A204.1 (cell line): Measurements from ENCODE around the gene ARL17B.
"Not testable (repeated sequence)": the region's sequence is repeated elsewhere in the genome, so short reads cannot be mapped to it uniquely, and the experiment has no call there.

Experiments
- FAIRE-seq: peaks from 2 replicates; lab custom pipeline; 2012; peaks lifted over from hg19 to GRCh38; lab: Jason Lieb, UNC

The ARL17B gene

DNA sequence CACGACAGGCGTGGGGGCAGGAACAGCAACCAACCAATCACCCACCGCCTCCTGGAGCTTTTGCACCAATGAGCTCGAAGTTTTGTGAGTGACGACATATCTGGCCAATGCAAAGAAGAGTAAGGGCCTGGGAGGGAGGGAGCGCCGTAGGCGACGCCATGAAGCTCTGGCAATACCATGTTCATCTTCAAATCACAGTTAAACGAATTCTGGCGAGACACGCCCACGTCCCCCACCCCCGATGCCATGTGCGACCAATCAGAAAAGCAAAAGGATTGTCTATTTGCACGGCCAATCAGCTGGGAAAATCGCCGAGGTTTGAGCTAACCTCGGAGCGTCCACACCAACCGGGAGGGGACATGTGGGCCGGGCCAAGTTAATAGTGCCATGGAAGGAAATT is at the start of gene ARL17B:
ARL17B (minus strand) TSS at position 12 of the 400 bp plus-strand sequence. CDS start 3,369 bp downstream, outside the sequence.
- peak; percentile 100 for FAIRE-seq

DNA sequence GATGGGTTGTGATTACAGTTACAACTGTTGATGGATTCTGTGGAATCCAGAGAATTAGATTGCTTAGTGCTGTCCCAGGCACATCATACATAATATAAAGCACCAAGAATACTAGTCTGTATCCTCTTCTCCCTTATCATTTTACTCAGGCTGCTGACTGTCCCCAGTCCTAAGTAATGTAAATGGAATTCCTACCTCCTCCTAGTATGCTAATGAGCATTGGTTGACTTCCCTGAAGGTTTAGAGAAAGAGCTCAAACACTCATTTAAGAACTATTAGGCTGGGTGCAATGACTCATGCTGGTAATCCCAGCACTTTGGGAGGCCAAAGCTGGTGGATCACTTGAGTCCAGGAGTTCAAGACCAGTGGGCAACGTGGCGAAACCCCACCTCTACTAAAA is 48.3 kb upstream of the ARL17B start:
- not testable (repeated sequence) for FAIRE-seq

DNA sequence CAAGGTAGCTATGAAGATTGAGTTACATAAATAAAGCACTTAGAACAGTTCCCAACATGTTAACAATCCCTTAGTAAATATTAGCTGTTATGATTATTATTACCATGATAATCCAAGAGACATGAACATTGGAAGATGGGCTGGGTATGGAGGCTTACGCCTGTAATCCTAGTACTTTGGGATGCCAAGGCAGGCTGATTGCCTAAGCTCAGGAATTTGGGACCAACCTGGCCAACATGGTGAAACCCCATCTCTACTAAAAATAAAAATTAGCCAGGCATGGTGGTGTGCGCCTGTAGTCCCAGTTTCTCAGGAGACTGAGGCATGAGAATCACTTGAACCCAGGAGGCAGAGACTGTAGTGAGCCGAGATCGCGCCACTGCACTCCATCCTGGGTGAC is 45.6 kb upstream of the ARL17B start:
- FAIRE-seq, result not testable (repeated sequence)

DNA sequence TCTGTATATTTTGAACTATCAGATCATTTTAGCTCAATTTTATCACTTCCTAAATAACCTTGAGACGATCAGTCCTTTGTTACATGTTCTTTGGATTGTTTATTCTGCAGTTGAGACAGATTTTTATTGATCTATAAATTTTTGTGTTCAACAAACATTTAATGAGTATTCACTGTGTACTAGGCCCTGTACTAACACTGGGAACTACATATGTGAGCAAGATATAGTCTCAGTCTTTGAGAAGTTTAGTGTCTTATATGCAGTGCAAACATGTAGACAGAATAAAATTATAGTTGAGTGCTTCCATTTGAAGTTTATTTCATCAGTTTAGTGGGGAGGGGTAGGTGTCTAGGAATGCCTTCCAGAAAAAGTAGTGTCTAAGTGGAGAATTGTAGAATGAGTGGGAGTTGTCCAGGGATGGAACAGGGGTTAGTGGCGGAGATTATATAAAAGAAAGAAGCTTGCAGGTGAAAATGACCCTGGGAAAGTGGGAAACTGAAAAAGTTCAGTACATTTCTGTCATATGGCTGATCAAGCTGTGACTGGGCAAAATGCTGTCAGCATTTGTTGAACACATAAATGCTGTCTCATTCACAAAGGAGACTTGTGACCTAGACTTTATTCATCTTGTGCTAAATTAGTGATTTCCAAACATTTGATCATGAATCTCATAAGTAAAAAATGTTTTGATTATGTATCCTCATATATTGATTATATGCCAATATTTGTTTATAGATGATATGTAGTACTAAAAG is 39.6 kb upstream of the ARL17B start:
- FAIRE-seq, result peak; percentile 88

DNA sequence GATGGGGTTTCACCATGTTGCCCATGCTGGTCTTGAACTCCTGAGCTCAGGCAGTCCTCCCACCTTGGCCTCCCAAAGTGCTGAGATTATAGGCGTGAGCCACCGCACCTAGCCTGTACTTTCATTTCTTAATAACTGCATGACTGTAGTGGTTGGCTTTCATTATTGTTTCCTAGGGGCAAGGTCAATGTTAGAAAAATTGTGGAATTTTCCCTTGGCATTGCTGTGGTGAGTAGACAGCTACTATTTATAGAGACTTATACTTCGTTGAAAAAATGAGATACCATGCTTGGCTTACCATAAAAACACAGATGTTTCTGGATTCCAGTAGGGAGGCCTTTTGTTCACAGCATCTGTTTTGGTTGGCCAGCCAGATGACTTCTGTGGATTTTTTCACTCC is 39.0 kb upstream of the ARL17B start:
- not testable (repeated sequence) for FAIRE-seq

DNA sequence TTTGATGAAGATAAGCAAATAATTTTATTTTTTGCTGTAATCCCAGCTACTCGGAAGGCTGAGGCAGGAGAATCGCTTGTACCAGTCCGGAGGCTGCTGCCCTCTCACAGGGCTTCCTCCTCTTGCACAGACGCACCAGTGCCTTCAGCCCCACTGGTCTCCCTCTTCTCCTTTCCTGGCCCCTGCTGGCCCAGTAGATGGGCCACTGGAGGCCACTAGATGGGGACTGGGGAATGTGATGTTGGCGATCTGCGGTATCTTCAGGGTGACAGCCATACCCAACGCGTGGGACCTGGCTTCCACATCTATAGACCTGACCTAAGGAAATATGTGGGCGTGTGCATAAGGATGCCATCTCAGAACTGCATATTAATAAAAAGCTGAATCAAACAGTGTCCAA is 38.4 kb upstream of the ARL17B start:
- not testable (repeated sequence) for FAIRE-seq

DNA sequence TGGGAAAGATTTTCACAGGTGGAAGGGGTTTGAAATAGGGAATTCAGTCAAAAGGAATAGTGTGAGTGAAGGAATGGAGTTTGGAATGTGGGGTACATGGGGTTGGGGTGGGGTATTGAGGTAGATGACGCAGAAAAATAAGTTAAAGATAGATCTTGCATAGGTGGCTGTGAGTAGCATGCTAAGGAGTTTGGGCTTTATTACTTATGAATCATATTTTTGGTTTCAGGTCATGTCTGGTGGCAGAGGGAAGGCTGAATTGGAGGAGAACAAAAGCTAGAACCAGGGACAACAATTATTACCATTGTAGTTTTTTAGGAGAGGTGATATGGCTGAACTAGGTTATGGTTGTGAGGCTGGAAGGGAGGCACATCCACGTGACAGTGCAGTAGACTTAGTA is 34.7 kb upstream of the ARL17B start:
- FAIRE-seq, result not testable (repeated sequence)

DNA sequence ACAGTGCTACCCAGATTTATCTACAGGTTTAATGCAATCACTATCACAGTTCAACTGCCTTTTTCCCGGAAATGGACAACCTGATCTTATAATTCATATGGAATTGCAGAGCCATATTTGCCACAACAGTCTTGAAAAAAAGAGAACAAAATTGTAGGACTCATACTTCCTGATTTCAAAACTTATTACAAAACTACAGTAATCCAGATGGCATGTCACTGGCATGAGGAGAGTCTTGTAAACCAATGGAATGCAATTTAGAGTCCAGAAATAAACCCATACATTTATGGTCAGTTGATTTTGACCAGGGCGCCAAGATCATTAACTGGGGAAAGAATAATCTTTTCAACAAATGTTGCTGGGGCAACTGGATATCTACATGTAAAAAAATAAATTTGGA is 32.1 kb upstream of the ARL17B start:
- FAIRE-seq, result not testable (repeated sequence)

DNA sequence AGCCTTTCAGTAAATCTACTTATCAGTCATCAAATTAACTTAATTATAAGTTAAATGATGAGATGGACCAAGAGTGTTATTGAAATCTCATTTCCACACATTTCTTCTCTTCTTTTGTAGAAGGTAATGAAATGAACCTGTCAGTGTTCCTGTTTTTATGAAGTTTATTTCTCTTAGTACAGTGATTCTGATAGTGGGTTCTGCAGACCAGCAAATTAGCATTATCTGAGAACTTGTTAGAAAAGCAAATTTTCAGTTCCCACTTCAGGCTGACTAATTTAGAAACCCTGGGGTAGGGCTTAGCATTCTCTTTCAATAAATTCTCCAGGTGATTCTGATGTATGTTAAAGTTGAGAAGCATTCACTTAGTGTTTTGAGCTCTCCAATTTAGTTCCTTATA is 23.9 kb upstream of the ARL17B start:
- not testable (repeated sequence) for FAIRE-seq

DNA sequence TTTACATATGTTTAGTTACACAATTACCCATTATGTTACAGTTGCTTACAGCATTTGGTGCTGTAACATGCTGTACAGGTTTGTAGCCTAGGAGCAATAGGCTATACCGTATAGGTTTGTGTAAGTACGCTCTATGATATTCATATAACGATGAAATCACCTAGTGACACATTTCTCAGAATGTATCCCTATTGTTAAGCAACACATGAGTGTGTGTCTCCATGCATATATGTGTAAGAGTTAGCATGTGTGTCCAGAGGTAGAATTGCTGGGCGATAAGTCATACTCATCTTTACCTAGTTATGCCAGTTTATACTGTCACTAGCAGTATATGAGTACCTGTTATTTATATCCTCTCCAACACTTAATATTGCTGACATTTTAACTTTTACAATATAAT is 21.6 kb upstream of the ARL17B start:
- peak; percentile 30 for FAIRE-seq

DNA sequence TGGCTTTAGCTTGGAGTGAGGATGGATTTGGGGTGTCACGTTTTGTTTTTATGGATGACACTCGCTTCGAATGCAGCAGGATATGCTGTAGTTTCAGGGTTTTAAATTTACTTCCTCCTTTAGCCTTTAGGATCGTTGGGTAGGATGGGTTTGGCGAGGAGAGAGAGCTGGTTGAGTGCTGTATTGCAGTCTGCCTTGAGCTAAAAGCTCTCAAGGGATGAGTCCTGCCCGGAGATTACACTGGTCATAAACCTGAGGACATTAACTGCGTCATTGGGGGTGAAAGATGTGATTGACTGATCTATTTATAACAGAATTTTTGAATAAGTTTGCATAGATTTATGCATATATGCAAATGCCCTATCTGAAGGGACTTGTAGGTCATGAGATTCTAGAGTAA is 11.9 kb upstream of the ARL17B start:
- not testable (repeated sequence) for FAIRE-seq

DNA sequence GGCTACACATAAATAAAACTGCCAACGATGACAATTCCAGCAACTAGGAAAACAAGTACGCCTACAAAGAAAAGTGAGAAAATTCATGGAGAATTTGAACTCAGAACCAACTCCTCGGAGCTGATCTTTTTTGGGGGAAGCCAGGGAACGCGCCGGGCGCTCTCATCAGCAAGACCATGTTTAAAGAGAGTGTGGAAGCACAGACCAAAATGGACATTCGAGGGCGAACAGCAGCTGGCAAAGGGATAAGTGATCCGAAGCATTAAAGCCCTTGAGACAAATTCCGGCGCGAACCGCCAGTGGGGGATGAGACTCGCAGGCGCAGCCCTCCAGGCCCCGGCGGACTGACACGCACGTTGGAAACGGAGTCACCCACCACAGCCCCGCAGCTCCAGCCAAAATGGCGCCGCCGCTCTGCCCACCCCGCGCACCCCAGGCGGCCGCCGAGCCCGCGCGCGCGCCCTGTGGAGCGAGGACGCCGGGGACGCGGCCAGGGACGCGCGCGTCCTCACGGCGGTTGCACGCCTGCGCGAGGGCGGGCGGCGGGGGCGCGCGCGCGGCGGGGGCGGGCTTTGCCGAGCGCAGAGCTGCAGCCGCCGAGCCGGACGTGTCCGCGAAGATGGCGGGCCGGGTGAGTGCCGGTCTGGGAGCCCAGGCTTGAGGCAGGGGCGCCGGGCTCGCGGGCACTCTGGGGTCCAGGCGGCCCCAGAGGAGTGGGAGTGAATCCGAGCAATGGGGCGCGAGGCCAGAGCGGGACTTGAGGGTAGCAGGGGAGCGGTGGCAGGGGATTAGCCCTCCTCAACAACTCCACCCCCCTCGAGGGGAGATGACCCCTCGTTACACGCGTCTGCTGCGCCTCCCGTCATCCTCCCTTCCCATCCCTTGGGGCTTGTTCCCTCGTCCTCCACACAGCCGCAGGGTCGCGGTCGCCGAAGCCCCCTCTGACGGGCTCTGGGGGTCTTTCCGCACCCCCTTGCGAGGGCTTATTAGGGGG is 11.0 kb upstream of the ARL17B start:
- not testable (repeated sequence) for FAIRE-seq

DNA sequence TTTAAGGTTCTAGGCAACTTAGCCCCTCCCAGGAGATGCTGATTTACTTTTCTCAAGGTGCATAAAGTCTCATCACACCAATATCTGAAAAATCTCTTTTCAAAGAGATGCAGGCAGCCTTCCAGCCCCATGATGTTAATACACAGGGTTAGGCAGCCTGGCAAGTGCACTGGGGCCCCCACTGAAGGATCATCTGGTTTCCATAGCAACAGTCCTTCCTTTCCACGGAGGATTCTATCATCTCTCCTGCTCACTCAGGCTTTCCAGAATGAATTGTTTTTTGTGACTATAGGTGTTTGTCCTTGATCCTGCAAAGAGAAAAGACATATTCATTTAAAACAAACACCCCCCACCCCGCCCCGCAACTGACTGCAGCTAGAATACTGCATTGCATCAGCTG is 6.0 kb upstream of the ARL17B start:
- FAIRE-seq, result not testable (repeated sequence)

DNA sequence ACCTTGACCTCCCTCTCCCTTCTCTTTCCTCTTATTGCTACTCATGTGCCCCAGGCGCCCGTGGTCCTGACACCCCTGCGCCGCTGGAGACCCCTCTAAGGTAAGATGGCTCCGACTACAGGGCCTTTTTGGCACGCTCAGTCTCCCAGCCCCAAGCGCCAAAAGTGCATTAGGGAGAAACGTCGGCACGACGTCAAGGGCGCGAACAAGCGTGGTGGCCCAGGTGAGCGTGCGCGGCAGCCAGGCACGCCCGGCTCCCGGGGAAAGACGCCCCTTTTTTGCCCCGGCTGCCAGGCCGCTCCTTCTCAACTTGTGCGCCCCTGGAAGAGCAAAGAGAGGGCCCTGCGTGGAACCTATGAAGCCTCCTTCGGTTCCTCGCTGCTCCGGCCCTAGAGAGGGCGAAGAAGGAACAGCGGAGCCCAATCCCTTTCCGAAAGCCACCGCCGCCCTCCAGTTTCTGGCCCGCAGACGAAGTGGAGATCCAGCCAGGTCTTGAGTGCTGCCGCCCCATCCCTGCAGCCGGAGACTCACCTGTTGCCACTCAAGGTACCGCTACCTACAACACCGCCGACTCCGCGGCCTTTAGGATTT is 326 bp downstream of the ARL17B start:
- not testable (repeated sequence) for FAIRE-seq

DNA sequence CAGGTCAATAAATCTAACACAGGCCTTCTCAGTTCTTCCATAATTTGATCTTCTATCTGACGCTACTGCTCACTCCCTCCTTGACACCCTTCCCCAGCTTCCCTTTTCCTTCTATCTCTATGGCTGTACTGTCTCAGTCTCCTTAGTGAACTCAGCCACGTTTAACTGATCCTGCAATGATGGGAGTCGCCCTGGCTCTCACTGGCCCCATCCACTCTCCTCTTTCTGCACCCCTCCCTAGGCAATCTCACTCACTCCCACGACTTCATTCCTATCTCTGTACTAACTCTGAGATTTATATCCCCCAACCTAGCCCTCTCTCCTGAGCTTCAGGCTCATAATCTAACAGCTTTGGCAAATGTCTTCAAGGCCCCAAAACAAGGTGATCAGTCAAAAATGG is 7.7 kb downstream of the ARL17B start:
- FAIRE-seq, result not testable (repeated sequence)

DNA sequence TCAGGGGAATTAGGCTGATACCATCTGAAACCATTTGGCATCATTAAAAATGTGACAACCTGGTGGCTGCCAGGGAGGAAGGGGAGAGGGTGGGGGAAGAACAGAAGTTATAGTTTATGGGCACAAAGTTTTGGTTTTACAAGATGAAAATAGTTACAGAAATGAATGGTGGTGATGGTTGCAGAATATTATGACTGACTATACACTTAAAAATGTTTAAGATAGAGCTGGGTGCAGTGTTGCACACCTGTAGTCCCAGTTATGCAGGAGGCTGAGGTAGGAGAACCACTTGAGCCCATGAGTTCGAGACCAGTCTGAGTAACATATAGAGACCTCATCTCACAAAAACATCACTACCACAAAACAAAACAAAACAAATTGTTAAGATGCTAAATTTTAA is 12.5 kb downstream of the ARL17B start:
- FAIRE-seq, result not testable (repeated sequence)

DNA sequence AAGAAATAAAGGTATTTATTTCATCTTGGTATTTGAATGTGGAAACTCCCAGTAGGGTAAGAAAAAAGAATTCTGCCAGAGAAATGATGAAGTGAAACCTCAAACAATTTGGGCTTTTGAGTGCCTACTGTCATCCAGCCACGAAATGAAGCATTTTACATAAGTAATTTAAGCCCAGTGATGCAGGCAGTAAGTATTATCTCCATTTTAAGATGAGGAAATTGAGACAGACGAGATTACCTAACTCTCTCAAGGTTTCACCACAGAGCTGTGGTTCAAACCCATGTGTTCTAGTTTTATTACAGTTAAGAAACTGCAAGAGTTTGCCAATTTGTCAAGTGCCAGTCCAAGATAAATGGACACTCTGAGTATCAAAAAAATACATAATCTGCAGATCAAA is 13.2 kb downstream of the ARL17B start:
- not testable (repeated sequence) for FAIRE-seq

DNA sequence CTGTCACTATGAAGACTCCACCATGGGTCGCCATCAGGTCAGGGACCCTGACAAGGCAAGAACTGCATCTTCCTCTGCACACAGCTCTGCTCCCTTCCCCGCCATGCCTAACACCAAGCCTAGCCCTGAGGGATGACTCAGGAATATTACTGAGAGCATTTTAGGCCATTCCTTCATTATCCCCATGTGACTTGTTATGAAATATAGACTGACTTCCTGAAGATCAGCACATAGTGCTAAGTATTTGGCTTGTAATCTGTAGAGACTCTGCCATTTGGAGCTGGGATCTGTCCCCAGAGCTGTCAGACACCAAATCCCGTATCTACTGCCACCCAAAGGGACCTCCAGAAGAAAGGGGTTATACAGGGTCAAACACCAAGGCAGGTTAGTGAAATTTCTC is 19.4 kb downstream of the ARL17B start:
- not testable (repeated sequence) for FAIRE-seq

DNA sequence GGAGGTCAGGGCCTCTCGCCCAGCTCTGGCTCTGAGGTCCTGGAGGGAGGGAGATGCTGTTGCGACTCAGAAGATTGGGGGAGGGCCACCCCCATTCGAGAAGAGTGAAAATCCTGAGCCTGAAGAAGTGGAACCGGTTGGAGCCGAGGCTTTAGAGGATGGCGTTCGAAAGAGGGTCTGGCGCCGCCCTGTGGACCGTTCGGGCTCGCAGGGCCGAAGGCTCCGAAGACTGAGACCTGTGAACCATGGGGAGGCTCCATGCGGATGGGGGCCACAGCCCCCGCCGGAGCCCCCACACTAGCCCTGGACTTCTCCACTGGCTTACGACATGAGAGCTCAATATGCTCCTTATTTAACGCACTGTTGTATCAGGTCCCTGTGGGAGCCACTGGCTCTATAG is 20.3 kb downstream of the ARL17B start:
- FAIRE-seq, result not testable (repeated sequence)

DNA sequence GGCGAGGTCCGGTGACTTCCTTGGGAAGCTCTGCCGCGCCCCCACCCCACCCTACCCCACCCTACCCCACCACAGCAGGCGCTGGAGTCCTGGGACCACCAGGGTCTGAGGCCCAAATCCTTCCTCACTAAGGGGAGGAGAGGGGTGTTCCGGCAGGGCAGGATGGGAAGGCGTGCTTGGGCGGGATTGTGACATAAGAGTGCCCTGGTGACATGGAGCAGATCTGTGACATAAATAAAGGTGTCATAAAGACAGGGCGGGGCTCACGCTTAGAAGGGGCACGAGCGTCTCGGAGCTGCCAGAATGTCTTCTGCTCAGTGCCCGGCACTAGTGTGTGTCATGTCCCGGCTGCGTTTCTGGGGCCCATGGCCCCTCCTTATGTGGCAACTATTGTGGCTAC is 66.7 kb downstream of the ARL17B start, which contains the start of gene LRRC37A:
LRRC37A (plus strand) TSS at position 301 of the 400 bp plus-strand sequence; CDS start at position 304, 3 bp downstream.
- not testable (repeated sequence) for FAIRE-seq

DNA sequence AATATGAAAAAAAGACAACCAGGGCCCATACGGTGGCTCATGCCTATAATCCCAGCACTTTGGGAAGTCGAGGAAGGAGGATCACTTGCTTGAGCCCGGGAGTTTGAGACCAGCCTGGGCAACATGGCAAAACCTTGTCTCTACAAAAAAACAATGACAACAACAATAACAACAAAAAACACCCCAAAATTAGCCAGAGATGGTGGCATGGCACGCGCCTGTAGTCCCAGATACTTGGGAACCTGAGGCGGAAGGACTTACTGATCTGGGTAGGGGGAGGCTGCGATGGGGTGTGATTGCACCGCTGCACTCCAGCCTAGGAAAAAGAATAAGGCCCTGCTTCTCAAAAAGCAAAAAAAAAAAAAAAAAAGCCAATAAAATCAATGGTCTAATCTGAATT is 69.9 kb downstream of the ARL17B start:
- FAIRE-seq, result not testable (repeated sequence)

DNA sequence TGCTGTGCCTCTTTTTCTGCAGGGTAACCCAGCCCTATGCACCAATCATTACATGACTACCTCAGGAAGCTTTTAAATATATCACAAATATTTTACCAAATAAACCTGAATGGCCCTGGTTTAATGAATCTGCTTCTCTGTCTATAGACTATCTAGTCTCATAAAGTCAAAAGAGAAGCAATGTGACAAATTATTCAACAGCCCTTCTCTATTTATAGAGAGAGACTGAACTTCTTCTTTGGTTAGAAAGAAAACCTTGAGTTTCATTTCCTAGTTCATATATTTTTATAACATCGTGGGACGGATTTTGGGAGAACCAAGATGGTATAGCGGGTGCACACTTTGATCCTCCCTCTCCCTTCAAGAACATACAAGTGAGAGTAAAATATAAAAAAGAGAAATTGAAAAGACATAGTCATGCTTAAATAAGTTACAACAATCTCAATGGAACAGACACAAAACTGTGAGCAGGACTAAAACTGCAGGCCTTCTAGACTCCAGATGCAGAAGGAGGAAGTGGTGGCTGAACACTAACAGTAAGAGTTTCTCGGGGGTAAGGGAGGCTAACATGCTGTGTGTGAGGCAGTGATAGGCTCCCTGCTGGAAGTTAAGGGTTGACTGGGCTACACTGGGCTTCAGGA is 70.5 kb downstream of the ARL17B start:
- FAIRE-seq, result not testable (repeated sequence)
